C1 segment of cervical spinal cord (tissue), 14 donors: Measurements from ENCODE around the gene SLC12A3.
A peak's percentile ranks its signal among the peaks of the same experiment; 100 is the strongest.

Source experiments
- DNase-seq, 14 donors: peaks; one replicate each; lab custom pipeline; 2025; lab: John Stamatoyannopoulos, UW

SLC12A3 gene

GRCh38 chr16:56943761-56944375, 78.9 kb downstream of the SLC12A3 start:
- no peak for DNase-seq

DNA sequence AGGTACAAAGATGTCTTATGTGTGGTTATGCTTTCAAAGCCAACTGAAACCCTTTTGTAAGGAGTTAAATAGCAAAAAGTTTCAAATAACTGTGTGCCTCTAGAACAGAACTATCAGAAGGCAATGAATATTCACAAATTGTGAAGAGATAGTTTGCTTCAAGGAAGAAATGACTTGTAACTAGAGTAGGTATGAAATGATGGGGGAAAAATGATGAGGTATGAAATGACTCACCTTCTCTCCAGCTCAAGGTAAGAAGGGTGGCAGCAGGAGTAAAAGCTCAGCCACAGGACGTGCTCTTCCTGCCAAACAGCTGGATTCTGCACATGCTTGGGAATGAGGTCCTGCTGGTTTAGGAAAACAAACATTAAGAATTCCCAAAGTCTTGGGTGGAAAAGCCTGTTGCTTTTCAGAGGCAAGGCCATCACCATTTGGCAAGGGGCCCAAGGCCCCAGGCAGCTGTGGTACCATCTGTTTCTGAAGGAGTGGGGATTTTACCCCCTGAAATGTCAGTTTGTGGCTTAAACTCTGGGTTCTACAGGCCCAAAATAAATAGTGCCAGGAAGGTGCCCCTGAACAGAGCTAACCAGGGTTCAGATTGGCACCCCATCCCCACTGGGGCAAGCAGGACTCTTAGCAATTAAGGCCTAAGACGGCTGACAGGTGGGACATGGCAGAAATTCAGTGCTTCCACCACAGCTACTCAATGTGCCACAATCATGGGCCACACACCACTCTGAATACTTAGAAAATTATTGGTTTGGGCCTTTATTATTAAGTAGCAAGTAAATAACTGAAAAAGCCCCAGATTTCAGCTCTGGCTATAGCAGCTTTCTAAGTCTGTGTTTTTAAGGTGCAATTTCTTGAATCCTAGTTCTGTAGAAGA, 80.2 kb downstream of the SLC12A3 start:
- no peak for DNase-seq

- DNase-seq: no peak
Measured at GRCh38 chr16:56945847-56946527, 81.0 kb downstream of the SLC12A3 start.

DNA sequence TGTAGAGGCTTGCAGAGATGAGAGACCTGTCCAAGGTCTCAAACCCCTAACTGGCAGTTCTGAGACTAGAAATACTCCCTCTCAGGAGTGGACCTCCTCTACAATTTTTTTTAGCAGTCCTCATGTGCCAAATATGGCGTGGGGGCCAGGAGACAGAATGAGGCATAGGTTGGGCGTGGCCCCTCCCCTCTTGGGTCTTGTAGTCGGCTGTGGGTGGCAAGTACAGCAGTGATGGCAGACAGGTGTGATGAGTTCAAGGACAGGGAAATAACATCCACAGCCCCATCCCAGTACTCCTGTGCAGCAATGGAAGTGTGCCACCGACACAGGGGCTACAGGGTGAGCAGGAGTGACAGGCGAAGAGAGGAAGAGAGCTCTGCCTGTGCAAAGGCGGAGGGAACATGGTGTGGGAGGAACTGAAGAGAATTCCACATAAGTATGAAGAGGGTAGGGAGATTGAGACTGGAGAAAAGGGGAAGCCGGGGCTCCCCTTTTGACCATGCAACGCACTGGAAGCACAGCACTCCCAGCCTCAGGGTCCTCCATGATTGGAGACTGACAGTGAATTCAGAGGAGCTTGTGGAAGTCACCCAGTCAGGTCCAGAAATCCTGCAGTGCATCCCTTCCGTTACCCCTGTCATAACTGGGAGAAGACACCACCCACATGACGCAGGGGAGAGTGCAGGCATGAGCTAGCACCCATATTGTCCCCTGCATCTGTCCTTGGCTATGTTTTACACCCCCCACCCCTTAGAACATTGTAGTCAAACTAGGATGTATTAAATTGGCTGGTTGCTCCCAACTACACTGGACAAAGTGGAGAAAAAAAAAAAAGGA, 82.0 kb downstream of the SLC12A3 start:
- no peak for DNase-seq

GRCh38 chr16:56947604-56947995, 82.6 kb downstream of the SLC12A3 start:
- no peak for DNase-seq

GRCh38 chr16:56948234-56948633, 83.2 kb downstream of the SLC12A3 start:
- DNase-seq: no peak

- DNase-seq: no peak
Measured at GRCh38 chr16:56950051-56950450, 85.0 kb downstream of the SLC12A3 start.

GRCh38 chr16:56950455-56950854, 85.4 kb downstream of the SLC12A3 start:
- DNase-seq: no peak

GRCh38 chr16:56950881-56951771, 86.1 kb downstream of the SLC12A3 start:
- peak in 9 of 14 donors; percentile 19 to 56 (median 27) for DNase-seq

- no peak for DNase-seq
Measured at GRCh38 chr16:56953006-56953405, 88.0 kb downstream of the SLC12A3 start.

DNA sequence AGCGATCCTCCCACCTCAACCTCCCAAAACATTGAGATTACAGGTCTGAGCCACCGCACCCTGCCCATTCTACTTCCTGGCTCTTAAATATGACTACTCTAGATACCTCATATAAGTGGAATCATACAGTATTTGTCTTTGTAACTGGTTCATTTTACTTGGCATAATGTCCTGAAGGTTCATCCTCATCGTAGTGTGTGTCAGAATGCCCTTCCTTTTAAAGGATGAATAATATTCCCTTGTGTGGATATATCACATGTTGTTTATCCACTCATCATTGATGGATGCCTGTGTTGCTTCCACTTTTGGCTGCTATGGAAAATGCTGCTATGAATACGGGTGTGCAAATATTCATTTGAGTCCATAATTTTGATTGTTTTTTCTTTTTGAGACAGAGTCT, 91.1 kb downstream of the SLC12A3 start:
- no peak for DNase-seq

GRCh38 chr16:56956756-56957155, 91.7 kb downstream of the SLC12A3 start:
- no peak for DNase-seq

- no peak for DNase-seq
Measured at GRCh38 chr16:56960681-56961281, 95.8 kb downstream of the SLC12A3 start.

DNA sequence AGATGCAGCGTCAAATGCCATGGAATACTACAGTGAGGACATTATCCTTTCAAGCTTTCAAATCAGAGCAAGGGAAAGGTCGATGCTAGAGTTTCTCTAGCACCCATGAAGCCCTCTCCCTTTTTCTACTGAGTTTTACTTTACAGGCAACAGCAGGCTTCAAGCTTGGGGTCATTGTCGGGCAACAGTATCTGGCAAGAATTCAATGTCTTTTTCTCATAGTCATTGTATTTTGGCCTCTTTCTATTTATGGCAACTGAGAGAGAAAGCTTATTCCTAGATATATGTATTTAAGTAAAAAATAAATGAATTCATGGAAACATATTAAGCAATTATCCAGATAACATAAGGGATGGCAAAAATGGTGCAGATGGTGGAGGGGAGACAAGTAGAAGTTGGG, 96.4 kb downstream of the SLC12A3 start:
- DNase-seq: no peak

GRCh38 chr16:56961851-56962281, 96.9 kb downstream of the SLC12A3 start, which contains the start of gene CETP:
TSS of gene CETP (plus strand) at chr16:56961950. CDS start at chr16:56961980, 30 bp downstream.
- DNase-seq: no peak

DNA sequence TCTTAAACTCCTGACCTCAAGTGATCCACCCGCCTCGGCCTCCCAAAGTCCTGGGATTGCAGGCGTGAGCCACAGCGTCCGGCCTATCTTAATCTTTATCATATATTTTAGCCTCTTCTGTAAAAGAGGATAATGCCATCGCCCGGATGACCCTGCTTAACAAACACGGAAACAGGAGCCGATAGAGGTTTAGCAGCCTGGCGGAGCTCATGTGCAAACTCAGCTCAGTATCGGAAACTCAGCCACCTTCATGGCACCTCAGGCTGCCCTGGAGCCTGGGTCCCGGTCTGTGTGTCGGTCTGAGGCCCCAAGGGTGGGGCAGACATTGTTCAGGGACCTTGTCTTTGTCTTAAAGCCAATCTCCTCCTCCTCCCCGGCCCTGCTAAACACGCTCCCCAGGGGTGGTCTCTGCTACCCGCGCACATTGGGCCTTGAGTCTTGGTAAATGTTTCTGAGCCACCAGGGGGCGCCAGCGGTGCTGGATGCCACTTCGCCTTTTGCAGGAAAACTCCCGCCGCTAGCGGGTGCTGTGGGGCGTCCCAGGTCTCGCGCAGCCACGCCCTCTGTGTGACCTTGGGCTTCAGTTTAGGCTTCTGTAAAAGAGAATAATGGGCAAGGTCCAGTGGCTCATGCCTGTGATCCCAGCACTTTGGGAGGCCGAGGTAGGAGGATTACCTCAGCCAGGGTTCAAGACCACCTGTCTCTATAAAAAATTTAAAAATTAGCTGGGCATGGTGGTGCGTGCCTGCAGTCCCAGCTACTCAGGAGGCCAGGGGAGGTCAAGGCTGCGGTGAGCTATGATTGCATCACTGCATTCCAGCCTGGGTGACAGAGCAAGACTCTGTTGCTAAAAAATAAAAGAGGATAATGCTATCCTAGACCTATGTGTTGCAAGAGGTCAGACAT, 99.5 kb downstream of the SLC12A3 start:
- DNase-seq: peak in 10 of 14 donors; percentile 9 to 76 (median 28)
